Measurements from ENCODE around the gene FAM3A.

The FAM3A gene

GRCh38 chrX:154477891-154478477 lies 38.0 kb downstream of the FAM3A start:
- DNase-seq, result no peak

- peak; percentile 45 for DNase-seq
Measured at GRCh38 chrX:154476821-154477220, 39.2 kb downstream of the FAM3A start.

- no peak for DNase-seq
Measured at GRCh38 chrX:154473683-154474082, 42.3 kb downstream of the FAM3A start.

GRCh38 chrX:154472685-154473632 lies 43.1 kb downstream of the FAM3A start:
- no peak for DNase-seq

- DNase-seq, result no peak
Measured at GRCh38 chrX:154471839-154472684, 44.0 kb downstream of the FAM3A start.

- no peak for DNase-seq
Measured at GRCh38 chrX:154470914-154471568, 45.0 kb downstream of the FAM3A start.

GRCh38 chrX:154470434-154470833 lies 45.6 kb downstream of the FAM3A start:
- no peak for DNase-seq

DNA sequence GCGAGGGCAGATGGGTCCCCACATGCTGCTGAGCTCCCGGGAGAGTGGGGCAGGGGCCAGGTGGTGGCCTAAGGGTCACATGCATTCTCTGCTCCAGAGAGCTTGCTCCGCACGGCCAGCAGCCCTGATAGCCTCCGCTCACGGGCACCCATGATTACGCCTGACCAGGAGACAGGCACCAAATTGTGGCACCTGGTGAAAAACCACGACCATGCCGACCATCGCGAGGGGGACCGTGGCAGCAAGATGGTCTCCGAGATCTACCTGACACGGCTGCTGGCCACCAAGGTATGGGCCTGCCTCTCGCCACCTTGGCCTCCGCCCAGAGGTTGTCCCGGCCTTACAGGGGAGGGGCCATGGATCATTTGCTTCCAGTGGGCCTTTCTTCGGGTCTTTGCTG lies 46.2 kb downstream of the FAM3A start:
- DNase-seq, result no peak

- no peak for DNase-seq
Measured at GRCh38 chrX:154469114-154469513, 46.9 kb downstream of the FAM3A start.

GRCh38 chrX:154468217-154468616 lies 47.8 kb downstream of the FAM3A start:
- no peak for DNase-seq

GRCh38 chrX:154467556-154467955 lies 48.5 kb downstream of the FAM3A start:
- no peak for DNase-seq

GRCh38 chrX:154466907-154467306 lies 49.1 kb downstream of the FAM3A start:
- no peak for DNase-seq

- DNase-seq, result no peak
Measured at GRCh38 chrX:154466036-154466435, 50.0 kb downstream of the FAM3A start.

GRCh38 chrX:154465601-154466000 lies 50.4 kb downstream of the FAM3A start:
- DNase-seq, result no peak

- no peak for DNase-seq
Measured at GRCh38 chrX:154464806-154465365, 51.1 kb downstream of the FAM3A start.

- DNase-seq, result no peak
Measured at GRCh38 chrX:154463611-154464220, 52.3 kb downstream of the FAM3A start.

- no peak for DNase-seq
Measured at GRCh38 chrX:154462396-154462795, 53.6 kb downstream of the FAM3A start.

GRCh38 chrX:154460326-154460725 lies 55.7 kb downstream of the FAM3A start:
- DNase-seq, result no peak

DNA sequence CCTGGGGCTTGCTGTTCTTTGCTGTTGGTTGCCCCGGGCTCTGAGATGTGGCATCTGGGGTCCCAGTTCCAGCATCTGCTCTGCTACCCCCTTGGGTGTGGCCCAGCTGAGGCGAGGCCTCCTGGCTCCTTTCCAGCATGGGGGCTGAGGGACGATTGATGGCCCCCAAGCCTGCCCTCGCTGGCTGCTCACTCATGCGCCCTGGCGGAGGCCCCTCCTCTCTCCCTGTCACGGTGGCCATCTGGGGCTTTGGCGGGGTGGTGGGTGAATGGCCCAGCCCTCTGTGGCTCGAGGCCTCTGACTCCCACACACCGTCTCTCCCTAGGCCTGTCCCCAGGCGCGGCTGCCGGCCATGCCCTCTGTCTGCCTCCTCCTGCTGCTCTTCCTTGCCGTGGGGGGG lies 56.2 kb downstream of the FAM3A start:
- DNase-seq, result no peak

DNA sequence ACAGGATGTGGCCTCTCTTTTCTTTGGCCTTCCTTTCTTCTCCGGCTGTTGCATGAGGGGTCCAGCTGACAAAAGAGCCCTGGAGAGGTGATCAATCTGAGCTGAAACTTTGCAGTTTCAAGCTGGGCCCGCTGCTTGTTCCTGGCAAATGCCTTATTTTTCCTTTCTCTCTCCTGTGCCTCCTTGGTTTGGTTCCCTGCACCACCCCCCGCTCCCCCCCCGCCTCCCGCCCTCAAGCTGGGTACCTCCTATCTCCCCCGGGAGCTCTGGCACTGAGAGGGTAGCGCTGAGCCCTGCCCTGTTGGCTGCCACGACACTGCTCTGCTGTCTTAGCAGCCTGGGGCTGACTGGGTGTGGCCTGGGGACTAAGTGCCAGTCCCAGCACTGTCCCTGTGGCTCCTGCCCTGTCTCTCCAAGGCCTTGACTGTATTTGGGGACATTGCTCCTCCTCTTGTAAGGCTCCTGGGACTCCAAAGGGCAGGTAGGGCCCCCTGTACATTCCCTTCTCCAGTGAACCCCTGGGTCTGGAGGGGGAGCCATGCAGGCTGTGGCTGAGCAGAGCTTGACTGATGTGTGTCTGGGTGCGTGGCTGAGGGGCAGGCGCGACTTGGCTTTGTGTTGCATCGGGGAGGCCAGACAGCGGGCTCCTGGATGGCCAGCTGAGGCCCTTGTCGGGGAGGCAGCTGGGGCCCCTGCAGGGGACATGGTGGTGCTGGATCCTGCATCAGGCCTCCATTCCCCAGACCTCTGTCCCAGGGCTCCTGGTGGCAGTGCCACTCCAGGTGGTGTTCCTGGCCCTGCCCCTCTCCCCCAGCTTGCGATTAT lies 56.9 kb downstream of the FAM3A start:
- DNase-seq, result no peak
